ENCODE results near the gene MMP26.

The MMP26 gene

GRCh38 chr11:4704054-4704789 is at the start of gene MMP26:
TSS of gene MMP26 (plus strand) at chr11:4704784.
- no peak for DNase-seq (ENCODE audit: low spot score)

- DNase-seq (ENCODE audit: low spot score): no peak
Observed at GRCh38 chr11:4658629-4659445, 45.7 kb upstream of the MMP26 start.

GRCh38 chr11:4662876-4663275 is 41.7 kb upstream of the MMP26 start:
- DNase-seq (ENCODE audit: low spot score): no peak

GRCh38 chr11:4664183-4664582 is 40.4 kb upstream of the MMP26 start:
- DNase-seq (ENCODE audit: low spot score): no peak

GRCh38 chr11:4664786-4665185 is 39.8 kb upstream of the MMP26 start:
- DNase-seq (ENCODE audit: low spot score): no peak

GRCh38 chr11:4665424-4665823 is 39.2 kb upstream of the MMP26 start:
- no peak for DNase-seq (ENCODE audit: low spot score)

- DNase-seq (ENCODE audit: low spot score): no peak
Observed at GRCh38 chr11:4671741-4672140, 32.8 kb upstream of the MMP26 start.

GRCh38 chr11:4672470-4672869 is 32.1 kb upstream of the MMP26 start:
- DNase-seq (ENCODE audit: low spot score): no peak

- no peak for DNase-seq (ENCODE audit: low spot score)
Observed at GRCh38 chr11:4673781-4674180, 30.8 kb upstream of the MMP26 start.

GRCh38 chr11:4677948-4678347 is 26.6 kb upstream of the MMP26 start:
- no peak for DNase-seq (ENCODE audit: low spot score)

- DNase-seq (ENCODE audit: low spot score): no peak
Observed at GRCh38 chr11:4680341-4680740, 24.2 kb upstream of the MMP26 start.

GRCh38 chr11:4682623-4683419 is 21.8 kb upstream of the MMP26 start:
- DNase-seq (ENCODE audit: low spot score): no peak

GRCh38 chr11:4684631-4685285 is 19.8 kb upstream of the MMP26 start:
- no peak for DNase-seq (ENCODE audit: low spot score)

- DNase-seq (ENCODE audit: low spot score): no peak
Observed at GRCh38 chr11:4695442-4695841, 9.1 kb upstream of the MMP26 start.

- no peak for DNase-seq (ENCODE audit: low spot score)
Observed at GRCh38 chr11:4697585-4697984, 7.0 kb upstream of the MMP26 start, which contains the start of gene OR51E2. TSS of gene OR51E2 (minus strand) at chr11:4697853. CDS start at chr11:4682711, 15,142 bp downstream.

GRCh38 chr11:4699697-4700435 is 4.7 kb upstream of the MMP26 start:
- DNase-seq (ENCODE audit: low spot score): no peak

- DNase-seq (ENCODE audit: low spot score): no peak
Observed at GRCh38 chr11:4700436-4700820, 4.2 kb upstream of the MMP26 start.

GRCh38 chr11:4704790-4705334 is 278 bp downstream of the MMP26 start:
- no peak for DNase-seq (ENCODE audit: low spot score)

- DNase-seq (ENCODE audit: low spot score): no peak
Observed at GRCh38 chr11:4713241-4713640, 8.7 kb downstream of the MMP26 start.

- DNase-seq (ENCODE audit: low spot score): no peak
Observed at GRCh38 chr11:4714300-4714699, 9.7 kb downstream of the MMP26 start.

Measured in germinal center (tissue), 1 donor.